ENCODE results near the gene GALNT2.

Gene GALNT2

DNA sequence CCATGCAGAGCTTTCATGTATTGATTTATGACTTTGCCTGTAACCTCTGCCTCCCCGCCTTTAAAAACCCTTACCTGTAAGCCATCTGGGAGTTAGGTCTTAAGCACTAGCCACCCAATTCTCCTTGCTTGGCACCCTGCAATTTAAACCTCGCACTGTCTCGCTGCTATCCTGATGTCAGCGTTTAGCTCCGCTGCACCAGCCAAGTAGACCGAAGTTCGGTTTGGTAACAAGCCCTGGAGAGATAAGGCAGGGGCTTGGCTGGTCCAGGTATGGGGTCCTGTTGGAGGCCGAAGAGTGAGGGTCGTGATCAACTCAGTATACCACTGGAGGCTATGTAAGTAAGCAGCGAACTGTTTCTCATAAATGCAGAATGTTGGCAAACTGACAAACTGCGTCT is 64.4 kb downstream of the GALNT2 start:
- Histone ChIP-seq H3K9me3 (no peaks in the 10 kb centered on the region), H3K4me1 (ENCODE audit: control insufficient read depth in 1 of 2, insufficient read depth in 1 of 2, low read depth in 1 of 2, low read length in 1 of 2) (peaks cover 11 to 16% of the 10 kb centered on the region in 2 experiments), H3K27ac (no peak overlapping the region), H3K27me3 (no peaks in the 10 kb centered on the region), H3K36me3 (no peaks in the 10 kb centered on the region), H3K4me3 (ENCODE audit: low read depth in 1 of 2, low read length in 1 of 2) (no peak overlapping the region)
- TF ChIP-seq, protein P1, sequence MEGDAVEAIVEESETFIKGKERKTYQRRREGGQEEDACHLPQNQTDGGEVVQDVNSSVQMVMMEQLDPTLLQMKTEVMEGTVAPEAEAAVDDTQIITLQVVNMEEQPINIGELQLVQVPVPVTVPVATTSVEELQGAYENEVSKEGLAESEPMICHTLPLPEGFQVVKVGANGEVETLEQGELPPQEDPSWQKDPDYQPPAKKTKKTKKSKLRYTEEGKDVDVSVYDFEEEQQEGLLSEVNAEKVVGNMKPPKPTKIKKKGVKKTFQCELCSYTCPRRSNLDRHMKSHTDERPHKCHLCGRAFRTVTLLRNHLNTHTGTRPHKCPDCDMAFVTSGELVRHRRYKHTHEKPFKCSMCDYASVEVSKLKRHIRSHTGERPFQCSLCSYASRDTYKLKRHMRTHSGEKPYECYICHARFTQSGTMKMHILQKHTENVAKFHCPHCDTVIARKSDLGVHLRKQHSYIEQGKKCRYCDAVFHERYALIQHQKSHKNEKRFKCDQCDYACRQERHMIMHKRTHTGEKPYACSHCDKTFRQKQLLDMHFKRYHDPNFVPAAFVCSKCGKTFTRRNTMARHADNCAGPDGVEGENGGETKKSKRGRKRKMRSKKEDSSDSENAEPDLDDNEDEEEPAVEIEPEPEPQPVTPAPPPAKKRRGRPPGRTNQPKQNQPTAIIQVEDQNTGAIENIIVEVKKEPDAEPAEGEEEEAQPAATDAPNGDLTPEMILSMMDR (IDR thresholded peaks at IDR 0.05): no peak

DNA sequence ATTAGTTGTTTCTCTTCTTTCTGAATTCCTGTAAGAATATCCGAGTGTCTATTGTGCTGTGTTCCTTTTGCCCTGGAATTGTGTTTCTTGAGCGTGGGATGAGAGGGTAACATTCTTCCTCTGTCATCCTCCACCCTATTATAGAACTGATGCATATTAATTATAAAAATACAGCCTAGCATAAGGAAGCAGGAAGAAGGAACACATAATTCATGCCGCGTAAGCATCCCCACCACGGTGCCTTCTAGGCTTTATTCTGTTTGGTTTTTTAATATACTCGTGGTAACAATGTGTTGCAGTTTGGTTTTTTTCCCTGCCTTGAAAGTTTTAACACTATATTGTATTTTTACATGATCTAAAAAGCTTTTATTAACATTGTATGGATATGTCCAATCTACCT is 65.7 kb downstream of the GALNT2 start:
- TF ChIP-seq, protein P1 (IDR thresholded peaks at IDR 0.05): no peak
- Histone ChIP-seq H3K27ac (no peak overlapping the region), H3K4me3 (ENCODE audit: low read depth in 1 of 2, low read length in 1 of 2) (no peak overlapping the region), H3K9me3 (no peaks in the 10 kb centered on the region), H3K27me3 (no peaks in the 10 kb centered on the region), H3K36me3 (no peaks in the 10 kb centered on the region), H3K4me1 (ENCODE audit: control insufficient read depth in 1 of 2, insufficient read depth in 1 of 2, low read depth in 1 of 2, low read length in 1 of 2) (peaks cover 0 to 4% of the 10 kb centered on the region in 2 experiments)

DNA sequence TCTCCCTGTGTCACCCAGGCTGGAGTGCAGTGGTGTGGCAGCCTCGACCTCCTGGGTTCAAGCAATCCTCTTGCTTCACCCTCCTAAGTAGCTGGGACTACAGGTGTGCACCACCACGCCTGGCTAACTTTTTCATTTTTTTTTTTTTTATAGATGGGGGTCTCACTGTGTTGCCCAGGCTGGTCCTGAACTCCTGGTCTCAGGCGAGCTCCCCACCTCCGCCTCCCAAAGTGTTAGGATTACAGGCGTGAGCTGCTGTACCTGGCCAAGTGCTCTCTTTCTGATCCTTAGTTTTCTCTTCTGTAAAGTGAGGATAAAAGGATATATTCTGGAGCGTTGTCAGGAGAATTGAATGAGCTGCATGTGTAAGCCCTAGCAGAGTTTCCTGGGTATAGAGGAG is 68.7 kb downstream of the GALNT2 start:
- TF ChIP-seq, protein P1 (IDR thresholded peaks at IDR 0.05): no peak
- no peak overlapping the region for H3K4me3 ChIP-seq (ENCODE audit: low read depth in 1 of 2, low read length in 1 of 2)
- H3K36me3 ChIP-seq: no peaks in the 10 kb centered on the region
- H3K27ac ChIP-seq: no peak overlapping the region
- peaks cover 6 to 7% of the 10 kb centered on the region in 2 experiments for H3K4me1 ChIP-seq (ENCODE audit: control insufficient read depth in 1 of 2, insufficient read depth in 1 of 2, low read depth in 1 of 2, low read length in 1 of 2)
- H3K27me3 ChIP-seq: no peaks in the 10 kb centered on the region
- no peaks in the 10 kb centered on the region for H3K9me3 ChIP-seq

DNA sequence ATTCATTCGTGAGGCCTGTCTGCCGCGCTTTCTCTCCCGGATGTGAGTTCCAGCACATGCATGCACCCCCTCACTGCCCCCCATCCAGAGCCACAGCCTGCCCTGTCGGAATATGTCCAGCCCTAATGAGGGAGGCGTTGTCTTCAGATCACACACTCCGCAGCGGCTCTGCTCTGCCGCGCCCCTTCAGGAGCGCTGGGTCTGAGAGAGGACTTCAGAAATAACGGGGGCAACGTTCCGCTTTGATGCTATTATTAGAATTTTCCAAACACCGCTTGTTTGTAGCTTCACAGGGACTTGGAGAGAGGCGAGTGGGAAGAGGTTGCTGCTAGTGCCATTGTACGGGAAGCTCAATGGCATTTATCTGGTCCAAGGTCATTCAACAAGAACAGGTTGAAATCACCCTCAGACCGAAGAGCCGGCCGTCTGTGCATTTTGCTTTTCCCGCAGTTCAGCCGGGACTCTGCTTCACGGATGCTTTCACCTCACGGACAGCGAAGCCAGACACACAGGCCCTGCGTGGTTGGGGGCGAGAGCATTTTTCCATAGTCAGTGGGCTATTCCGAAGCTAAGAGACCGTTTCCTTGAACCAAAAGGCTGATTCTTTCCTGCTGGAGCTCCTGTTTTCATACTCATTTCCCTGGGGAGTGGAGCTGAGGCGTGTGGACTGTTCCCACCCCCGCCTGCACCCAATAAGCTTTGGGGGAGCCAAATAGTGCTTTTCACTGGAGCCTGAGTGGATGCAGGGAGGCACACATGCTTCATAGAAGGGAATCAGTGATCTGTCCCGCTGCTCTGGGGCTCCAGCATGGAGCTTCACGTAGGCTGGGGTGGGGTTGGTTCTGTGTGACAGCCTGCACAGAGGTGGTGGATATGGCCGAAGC is 69.7 kb downstream of the GALNT2 start:
- Histone ChIP-seq H3K4me3 (ENCODE audit: low read depth in 1 of 2, low read length in 1 of 2) (no peak overlapping the region), H3K27ac (no peak overlapping the region), H3K27me3 (no peaks in the 10 kb centered on the region), H3K36me3 (no peaks in the 10 kb centered on the region), H3K9me3 (no peaks in the 10 kb centered on the region), H3K4me1 (ENCODE audit: control insufficient read depth in 1 of 2, insufficient read depth in 1 of 2, low read depth in 1 of 2, low read length in 1 of 2) (peaks cover 6 to 7% of the 10 kb centered on the region in 2 experiments)
- TF ChIP-seq, protein P1 (IDR thresholded peaks at IDR 0.05): no peak

DNA sequence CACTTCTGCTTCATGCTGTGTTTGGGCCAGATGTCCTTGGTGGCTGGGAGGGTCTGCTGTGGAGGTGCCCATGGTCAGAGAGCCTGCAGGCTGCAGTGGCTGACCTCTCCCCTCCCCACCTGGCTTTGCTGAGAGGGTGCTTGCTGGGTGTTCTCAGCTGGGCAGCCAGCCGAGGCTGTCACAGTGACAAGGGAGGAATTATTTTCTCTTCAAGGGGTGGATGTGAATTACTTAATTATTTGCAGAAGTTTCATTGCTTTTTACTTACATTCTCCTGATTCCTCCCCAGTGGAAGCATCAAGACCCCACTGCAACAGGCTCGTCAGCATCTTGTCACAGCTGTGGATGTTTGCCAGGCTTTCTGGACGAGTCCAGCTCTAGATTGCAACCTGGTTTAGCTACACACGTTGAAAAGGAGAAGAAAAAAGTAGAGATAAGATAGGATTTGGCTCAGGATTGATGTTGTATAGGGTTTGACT is 70.3 kb downstream of the GALNT2 start:
- Histone ChIP-seq H3K9me3 (no peaks in the 10 kb centered on the region), H3K4me1 (ENCODE audit: control insufficient read depth in 1 of 2, insufficient read depth in 1 of 2, low read depth in 1 of 2, low read length in 1 of 2) (peaks cover 6 to 7% of the 10 kb centered on the region in 2 experiments), H3K4me3 (ENCODE audit: low read depth in 1 of 2, low read length in 1 of 2) (no peak overlapping the region), H3K36me3 (no peaks in the 10 kb centered on the region), H3K27ac (no peak overlapping the region), H3K27me3 (no peaks in the 10 kb centered on the region)
- TF ChIP-seq, protein P1 (IDR thresholded peaks at IDR 0.05): no peak
